HepG2 (cell line): Measurements from ENCODE around the gene TRIM69. TPM values are rescaled to one million over a fixed set of nuclear protein-coding genes. Genes with fewer than 3 reads are reported as not detected.
A peak's percentile ranks its signal among the peaks of the same experiment; 100 is the strongest.

Experiments
- HMG20A ChIP-seq: IDR thresholded peaks from 2 replicates; pipeline ENCODE4 v1.6.1; 2016; ENCODE audit warnings: borderline replicate concordance
- KIAA2018 ChIP-seq: sonication (generic); formaldehyde crosslinking; IDR thresholded peaks from 2 replicates; pipeline ENCODE4 v1.5.0; 2020; ENCODE audit warnings: mild to moderate bottlenecking, missing genetic modification reagents, borderline replicate concordance
- NFE2L2 ChIP-seq: fragments of 150-350 bp; IDR thresholded peaks from 2 replicates; pipeline ENCODE4 v1.6.1; 2014; ENCODE audit warnings: low read length
- NFKBIZ ChIP-seq: IDR thresholded peaks from 2 replicates; pipeline ENCODE4 v1.6.1; 2018; ENCODE audit warnings: missing genetic modification reagents, missing compliant biosample characterization
- PAXIP1 ChIP-seq: sonication (generic); formaldehyde crosslinking; conservative IDR thresholded peaks from 2 replicates; pipeline ENCODE4 v1.4.0; 2020; ENCODE audit warnings: mild to moderate bottlenecking, missing genetic modification reagents, moderate library complexity
- RAD21 ChIP-seq: fragments of 450-650 bp; formaldehyde crosslinking; IDR thresholded peaks from 2 replicates; pipeline ENCODE4 v1.5.0; 2020; ENCODE audit warnings: mild to moderate bottlenecking
- RCOR2 ChIP-seq: IDR thresholded peaks from 2 replicates; pipeline ENCODE4 v1.6.1; 2016; ENCODE audit warnings: missing biosample characterization, missing genetic modification reagents
- ZNF274 ChIP-seq: sonication (generic); formaldehyde crosslinking; IDR thresholded peaks from 2 replicates; pipeline ENCODE4 v1.5.1; 2020; ENCODE audit warnings: mild to moderate bottlenecking, missing genetic modification reagents
- ZNF513 ChIP-seq: sonication (generic); formaldehyde crosslinking; conservative IDR thresholded peaks from 2 replicates; pipeline ENCODE4 v1.5.0; 2020; ENCODE audit warnings: missing genetic modification reagents
- ZNF552 ChIP-seq: sonication (generic); formaldehyde crosslinking; IDR thresholded peaks from 2 replicates; pipeline ENCODE4 v1.9.0; 2022; ENCODE audit warnings: missing genetic modification reagents, mild to moderate bottlenecking, borderline replicate concordance
- ZNF567 ChIP-seq: sonication (generic); formaldehyde crosslinking; IDR thresholded peaks from 2 replicates; pipeline ENCODE4 v1.8.1; 2023; ENCODE audit warnings: mild to moderate bottlenecking, missing genetic modification reagents, borderline replicate concordance
- ZNF709 ChIP-seq: sonication (generic); formaldehyde crosslinking; IDR thresholded peaks from 2 replicates; pipeline ENCODE4 v1.5.0; 2020; ENCODE audit warnings: mild to moderate bottlenecking, missing genetic modification reagents
- polyA plus RNA-seq, 8 experiments: library from polyadenylated mRNA; depleted of rRNA in 3 of 8; stranded (reverse) in 7 of 8; unstranded in 1 of 8; fragments of >200 nt; fragmentation: Illumina TruSeq in 4 of 8; extraction: Trizol in 4 of 8; gene quantifications; 2 replicates each; pipeline versions ENCODE4 v1.2.1 to v1.2.3, GENCODE V29; 2011 to 2016; ENCODE audit warnings: low read depth in 4 of 8, missing spikeins in 1 of 8, mixed read lengths in 1 of 8; ENCODE audit not compliant: insufficient read depth in 1 of 8
- total RNA-seq, 5 experiments: library from RNA; depleted of rRNA; stranded (reverse); fragments of >200 nt; fragmentation: Illumina TruSeq; extraction: Trizol; gene quantifications; 2 replicates each; pipeline ENCODE4 v1.2.3, GENCODE V29; 2016; ENCODE audit warnings: low read depth in 1 of 5

TRIM69 gene
- total and polyA plus RNA-seq, 2 of the 13 experiments (the other 11 are each of a cell fraction or from before 2014, with no cell fraction given) = 2.6 to 3.2 TPM

GRCh38 chr15:44726568-44727484 lies 9.5 kb upstream of the TRIM69 start (continued):
- TF ChIP-seq KIAA2018 (CRISPR knock-in tag) = no peak
- TF ChIP-seq ZNF274 = no peak
- no peak for TF ChIP-seq ZNF552
- TF ChIP-seq ZNF567 = 0 out of 2 replicates have a peak, but pooled peaks have one; percentile 33
- no peak for TF ChIP-seq ZNF513
- TF ChIP-seq NFKBIZ (CRISPR knock-in tag) = no peak
- no peak for TF ChIP-seq ZNF709 (CRISPR knock-in tag)
- no peak for TF ChIP-seq NFE2L2
- TF ChIP-seq RCOR2 = 0 out of 2 replicates have a peak, but pooled peaks have one; percentile 47
- no peak for TF ChIP-seq RAD21 (CRISPR knock-in tag)
- TF ChIP-seq PAXIP1 = peak; percentile 65
- TF ChIP-seq HMG20A (CRISPR knock-in tag) = peak; percentile 49; the same call in 1 of the 2 replicates
